COLO829 (cell line): Measurements from ENCODE around the gene IDH3A.

Experiments
- DNase-seq: peaks from one replicate; pipeline ENCODE4 v3.0.0; 2012; ENCODE audit warnings: low spot score

IDH3A gene

GRCh38 chr15:78204351-78205309 lies 55.5 kb downstream of the IDH3A start:
- DNase-seq = peak; percentile 53

- DNase-seq = no peak
Observed at GRCh38 chr15:78205337-78205736, 56.2 kb downstream of the IDH3A start.

GRCh38 chr15:78205856-78206255 lies 56.7 kb downstream of the IDH3A start:
- no peak for DNase-seq

GRCh38 chr15:78206326-78207109 lies 57.4 kb downstream of the IDH3A start:
- no peak for DNase-seq

- no peak for DNase-seq
Observed at GRCh38 chr15:78207110-78207458, 57.9 kb downstream of the IDH3A start.

GRCh38 chr15:78207641-78208340 lies 58.6 kb downstream of the IDH3A start:
- no peak for DNase-seq

- DNase-seq = no peak
Observed at GRCh38 chr15:78208341-78208844, 59.2 kb downstream of the IDH3A start.

- DNase-seq = no peak
Observed at GRCh38 chr15:78208887-78209645, 59.9 kb downstream of the IDH3A start.

- DNase-seq = no peak
Observed at GRCh38 chr15:78209646-78210348, 60.6 kb downstream of the IDH3A start.

- DNase-seq = no peak
Observed at GRCh38 chr15:78210349-78210717, 61.2 kb downstream of the IDH3A start.

- peak; percentile 84 for DNase-seq
Observed at GRCh38 chr15:78211189-78211921, 62.2 kb downstream of the IDH3A start.

- no peak for DNase-seq
Observed at GRCh38 chr15:78212008-78212407, 62.8 kb downstream of the IDH3A start.

- DNase-seq = peak; percentile 42
Observed at GRCh38 chr15:78212546-78213424, 63.6 kb downstream of the IDH3A start.

GRCh38 chr15:78213425-78213750 lies 64.2 kb downstream of the IDH3A start:
- no peak for DNase-seq

GRCh38 chr15:78213956-78214355 lies 64.8 kb downstream of the IDH3A start:
- DNase-seq = no peak

GRCh38 chr15:78216276-78217104 lies 67.3 kb downstream of the IDH3A start:
- no peak for DNase-seq

GRCh38 chr15:78220713-78221112 lies 71.6 kb downstream of the IDH3A start:
- no peak for DNase-seq
